Adrenal gland (tissue), 12 donors: ENCODE data around the gene RAP1GAP. TPM values are rescaled to one million over a fixed set of nuclear protein-coding genes. Genes with fewer than 3 reads are reported as not detected.

Experiments
- DNase-seq, 7 donors: peaks; one replicate each; pipeline ENCODE4 v3.0.0-alpha.2; 2019 to 2020
- H3K27ac ChIP-seq, 5 donors: fragments of 200-600 bp; sonication (generic) in 4 of 5; 1 replicate in 3 of 5; 2 replicates in 2 of 5; pipeline versions ENCODE4 v1.5.1 to v1.8.0; 2016 to 2020; ENCODE audit warnings: mild to moderate bottlenecking in 1 of 5
- H3K27me3 ChIP-seq: fragments of 200-600 bp; 2 replicates; pipeline ENCODE4 v1.8.0; 2021
- H3K36me3 ChIP-seq, 2 donors: fragments of 200-600 bp; replicated peaks in 1 of 2; 1 replicate in 1 of 2; 2 replicates in 1 of 2; pipeline versions ENCODE4 v1.5.1 to v1.8.0; 2018 to 2022
- H3K4me1 ChIP-seq, 2 donors: fragments of 200-600 bp; replicated peaks in 1 of 2; 1 replicate in 1 of 2; 2 replicates in 1 of 2; pipeline versions ENCODE4 v1.5.1 to v1.8.0; 2018 to 2021
- H3K4me3 ChIP-seq, 4 donors: fragments of 200-600 bp; sonication (generic) in 3 of 4; one replicate each; pipeline ENCODE4 v1.5.1; 2016 to 2018
- H3K9me3 ChIP-seq, 3 donors: fragments of 200-600 bp; sonication (generic) in 1 of 3; replicated peaks in 1 of 3; 1 replicate in 2 of 3; 2 replicates in 1 of 3; pipeline versions ENCODE4 v1.5.1 to v1.8.0; 2016 to 2021
- POLR2A ChIP-seq, 2 donors: fragments of 450-650 bp; IDR thresholded peaks; one replicate each; pipeline ENCODE4 v1.6.1; 2017; ENCODE audit warnings: antibody characterized with exemption in 2 of 2, mild to moderate bottlenecking in 2 of 2, moderate library complexity in 1 of 2
- WGBS, 4 donors: extraction: QIAGEN DNeasy Blood & Tissue Kit in 2 of 4; methylation state at CpG; one replicate each; pipeline versions ENCODE4 v1.1.5 to v1.1.7; 2013 to 2017; 5-methylcytosine and 5-hydroxymethylcytosine counted together
- intact Hi-C, 2 donors: fragments of 100-400 bp; cut with DNase I; formaldehyde crosslinking; loops; one replicate each; pipeline versions ENCODE4 v1.14.1 to v1.15.0; 2022 to 2023
- polyA plus RNA-seq, 3 donors: library from polyadenylated mRNA; stranded (reverse); fragments of 200-250 nt in 2 of 3; fragments of 350-450 nt in 1 of 3; fragmentation: Illumina TruSeq in 1 of 3; extraction: RNeasy Lipid Tissue Mini Kit (QIAGEN cat#74804) in 1 of 3; gene quantifications; one replicate each; pipeline ENCODE4 v1.2.3, GENCODE V29; 2013 to 2014
- total RNA-seq, 9 donors: library from RNA; depleted of rRNA in 4 of 9; stranded (reverse); fragments of >200 nt in 4 of 9; fragments of 120-200 nt in 1 of 9; fragmentation: NEBNext Ultra II Directional in 1 of 9; extraction: Animal tissue kit (Norgen Biotek cat#: 25700) in 1 of 9; gene quantifications; one replicate each; pipeline versions ENCODE4 v1.1.0 to v1.2.4, GENCODE V29; 2013 to 2023
- TF ChIP-seq, protein P1 (sequence below), 6 experiments: fragments of 450-650 bp in 4 of 6; fragments of 200-600 bp in 2 of 6; sonication (generic) in 1 of 6; IDR thresholded peaks; 1 replicate in 5 of 6; 2 replicates in 1 of 6; pipeline versions ENCODE4 v1.5.1 to v1.8.0; 2016 to 2021; ENCODE audit warnings: antibody characterized with exemption in 6 of 6, mild to moderate bottlenecking in 2 of 6, moderate library complexity in 1 of 6
- donor health status: healthy with polysubstance abuse.
- donor health status: Bipolar disorder and iron deficiency.
- donor health status: DM: yes; HTN: yes; CAD: no.
- donor health status: DM: no; HTN: no; CAD: no.
- donor health status: DM: no; HTN: no; CAD: no.
- donor health status: DM: yes; HTN: yes; CAD: no.

RAP1GAP gene
- total and polyA plus RNA-seq, 12 donors, result 52.4 to 409 (median 90.0) TPM

DNA sequence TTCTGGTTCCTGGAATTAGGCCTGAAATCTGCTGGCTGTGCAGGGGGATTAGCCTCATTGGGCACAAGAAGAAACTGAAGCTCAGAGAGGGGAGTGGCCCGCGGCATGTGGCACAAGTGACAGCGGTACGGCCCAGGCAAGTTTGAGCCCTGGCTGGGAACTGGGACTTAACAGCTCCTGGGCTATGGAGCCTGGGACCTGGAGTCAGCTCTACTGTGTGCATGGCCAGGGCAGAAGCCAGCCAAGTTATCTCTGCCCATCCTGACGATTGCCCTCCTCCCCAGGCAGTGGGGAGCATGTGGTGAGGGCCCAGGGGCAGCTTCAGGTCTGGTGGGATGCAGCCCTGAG is 98.7 kb downstream of the RAP1GAP start:
- H3K36me3 ChIP-seq, result no peaks in the 10 kb centered on the region
- WGBS, 4 donors, result 90 to 100% (median 96%) methylated on average over 4 to 5 of the region's 5 CpGs
- no peaks in the 10 kb centered on the region for H3K9me3 ChIP-seq
- H3K4me1 ChIP-seq, result no peaks in the 10 kb centered on the region
- H3K4me3 ChIP-seq, result no peak overlapping the region
- no peak for TF ChIP-seq POLR2A (IDR thresholded peaks at IDR 0.05)
- TF ChIP-seq, protein P1, sequence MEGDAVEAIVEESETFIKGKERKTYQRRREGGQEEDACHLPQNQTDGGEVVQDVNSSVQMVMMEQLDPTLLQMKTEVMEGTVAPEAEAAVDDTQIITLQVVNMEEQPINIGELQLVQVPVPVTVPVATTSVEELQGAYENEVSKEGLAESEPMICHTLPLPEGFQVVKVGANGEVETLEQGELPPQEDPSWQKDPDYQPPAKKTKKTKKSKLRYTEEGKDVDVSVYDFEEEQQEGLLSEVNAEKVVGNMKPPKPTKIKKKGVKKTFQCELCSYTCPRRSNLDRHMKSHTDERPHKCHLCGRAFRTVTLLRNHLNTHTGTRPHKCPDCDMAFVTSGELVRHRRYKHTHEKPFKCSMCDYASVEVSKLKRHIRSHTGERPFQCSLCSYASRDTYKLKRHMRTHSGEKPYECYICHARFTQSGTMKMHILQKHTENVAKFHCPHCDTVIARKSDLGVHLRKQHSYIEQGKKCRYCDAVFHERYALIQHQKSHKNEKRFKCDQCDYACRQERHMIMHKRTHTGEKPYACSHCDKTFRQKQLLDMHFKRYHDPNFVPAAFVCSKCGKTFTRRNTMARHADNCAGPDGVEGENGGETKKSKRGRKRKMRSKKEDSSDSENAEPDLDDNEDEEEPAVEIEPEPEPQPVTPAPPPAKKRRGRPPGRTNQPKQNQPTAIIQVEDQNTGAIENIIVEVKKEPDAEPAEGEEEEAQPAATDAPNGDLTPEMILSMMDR (IDR thresholded peaks at IDR 0.05), result no peak
- H3K27ac ChIP-seq, result no peak overlapping the region
- intact Hi-C loops, result loop anchor here in 1 of 2 donors (5.0 to 10.0 kb wide), 2 partner anchors 63 to 196 kb away; partner anchors contain the start of gene ALPL
- DNase-seq, result no peak
- no peaks in the 10 kb centered on the region for H3K27me3 ChIP-seq

DNA sequence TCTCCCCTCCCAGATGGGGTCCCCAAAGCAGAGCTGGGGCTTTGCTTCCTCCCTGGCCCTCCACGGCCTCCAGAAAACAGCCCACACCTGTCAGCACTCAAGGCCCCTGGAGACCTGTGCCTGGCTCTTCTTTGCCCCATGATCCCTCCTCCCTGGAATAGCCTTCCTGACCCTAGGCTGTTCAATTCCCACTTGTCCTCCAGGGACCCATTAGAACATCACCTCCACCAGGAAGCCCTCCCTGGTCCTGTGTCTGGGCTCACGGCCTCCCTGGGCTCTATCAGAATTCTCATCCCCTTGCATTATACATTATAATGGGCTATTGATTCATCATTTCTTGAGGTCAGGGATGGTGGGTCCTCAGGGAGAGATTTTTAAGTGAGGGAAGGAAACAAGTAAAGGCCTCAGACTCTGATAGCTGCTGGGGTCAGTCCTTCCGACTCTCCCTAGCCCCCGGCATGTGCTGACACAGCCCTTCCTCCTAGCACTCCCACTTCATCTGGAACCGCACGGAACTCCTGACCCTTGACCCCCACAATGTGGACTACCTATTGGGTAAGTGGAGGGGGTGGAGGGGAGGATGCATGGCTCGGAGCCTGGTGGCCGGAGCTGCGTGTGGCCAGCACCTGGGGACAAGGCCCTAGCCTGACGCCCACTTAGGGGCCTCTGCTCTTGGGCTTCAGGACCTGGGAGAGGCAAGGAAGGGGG is 99.2 kb downstream of the RAP1GAP start:
- intact Hi-C loops, result loop anchor here in 1 of 2 donors (5.0 to 10.0 kb wide), 2 partner anchors 63 to 195 kb away; partner anchors contain the start of gene ALPL
- Histone ChIP-seq H3K27me3 (no peaks in the 10 kb centered on the region), H3K4me3 (no peak overlapping the region), H3K27ac (no peak overlapping the region), H3K4me1 (peaks cover 3 to 4% of the 10 kb centered on the region in 2 donors), H3K9me3 (no peaks in the 10 kb centered on the region), H3K36me3 (no peaks in the 10 kb centered on the region)
- TF ChIP-seq, protein P1 (IDR thresholded peaks at IDR 0.05), result no peak
- no peak for TF ChIP-seq POLR2A (IDR thresholded peaks at IDR 0.05)
- 78 to 93% (median 85%) methylated on average over 8 to 10 of the region's 10 CpGs for WGBS, 4 donors
- DNase-seq, result no peak

DNA sequence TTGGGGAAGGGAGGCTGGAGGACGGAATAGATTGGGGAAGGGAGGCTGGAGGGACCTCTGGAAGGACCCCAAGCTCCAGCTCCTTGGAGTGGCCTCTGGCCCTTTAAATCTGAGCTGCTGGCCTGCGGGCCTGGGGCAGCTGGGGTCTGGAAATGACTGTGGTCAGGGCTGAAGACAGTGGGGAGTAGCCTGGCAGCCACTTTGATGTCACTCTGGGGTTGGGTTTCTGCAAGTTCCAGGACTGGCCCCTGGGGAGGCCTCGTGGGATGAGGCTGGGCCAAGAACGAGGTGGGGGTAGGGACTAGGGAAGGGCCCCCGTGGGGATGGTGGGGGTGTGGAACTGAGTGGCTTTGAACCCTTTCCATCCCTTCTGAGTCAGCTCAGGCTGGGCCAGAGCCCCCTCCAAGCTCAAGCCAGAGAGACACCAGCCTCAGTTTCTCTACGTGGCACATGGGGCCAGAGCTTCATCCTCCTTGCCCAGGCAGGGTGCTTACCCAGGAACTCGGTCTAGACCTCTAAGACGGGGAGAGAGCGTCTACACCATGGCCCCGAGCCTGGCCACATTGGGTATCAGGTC is 100.3 kb downstream of the RAP1GAP start:
- Histone ChIP-seq H3K4me3 (no peak overlapping the region), H3K27me3 (no peaks in the 10 kb centered on the region), H3K27ac (no peak overlapping the region), H3K36me3 (no peaks in the 10 kb centered on the region), H3K4me1 (peaks cover 12% of the 10 kb centered on the region in 2 donors), H3K9me3 (no peaks in the 10 kb centered on the region)
- WGBS, 4 donors, result 80 to 95% (median 83%) methylated on average over 7 to 10 of the region's 10 CpGs
- no peak for DNase-seq
- TF ChIP-seq, protein P1 (IDR thresholded peaks at IDR 0.05), result no peak
- no peak for TF ChIP-seq POLR2A (IDR thresholded peaks at IDR 0.05)
- intact Hi-C loops, result no loop called here

DNA sequence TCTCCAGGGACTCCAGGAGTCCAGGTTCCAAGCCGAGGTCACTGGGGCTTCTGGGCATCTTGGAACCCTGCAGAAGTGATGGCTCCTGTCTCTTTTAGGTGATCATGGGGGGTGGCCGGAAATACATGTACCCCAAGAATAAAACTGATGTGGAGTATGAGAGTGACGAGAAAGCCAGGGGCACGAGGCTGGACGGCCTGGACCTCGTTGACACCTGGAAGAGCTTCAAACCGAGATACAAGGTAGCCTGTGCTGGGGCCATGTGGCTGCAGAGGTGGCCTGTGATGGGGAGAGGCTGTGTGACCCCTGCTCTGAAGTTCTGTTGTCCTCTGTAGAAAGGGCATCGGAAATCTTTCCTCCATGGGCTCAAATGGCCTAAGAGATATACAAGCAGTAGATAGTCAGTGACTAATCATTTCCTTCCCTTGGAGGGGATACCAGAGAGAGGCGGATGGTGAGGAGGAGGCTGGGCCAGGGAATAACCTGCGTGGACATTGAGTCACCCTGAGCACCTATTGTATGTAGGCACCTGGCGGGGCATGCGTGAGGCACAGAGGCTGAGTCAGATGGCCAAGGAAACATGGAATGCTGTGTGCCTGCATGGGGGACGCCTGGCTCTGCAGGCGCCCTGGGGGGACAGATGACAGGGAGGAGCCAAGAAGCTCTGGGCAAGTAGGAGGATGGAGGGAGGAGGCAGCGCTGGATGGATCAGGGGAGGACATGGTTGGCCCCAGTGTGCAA is 101.0 kb downstream of the RAP1GAP start:
- Histone ChIP-seq H3K36me3 (no peaks in the 10 kb centered on the region), H3K27me3 (no peaks in the 10 kb centered on the region), H3K9me3 (no peaks in the 10 kb centered on the region), H3K4me1 (peaks cover 12 to 13% of the 10 kb centered on the region in 2 donors), H3K4me3 (no peak overlapping the region), H3K27ac (no peak overlapping the region)
- TF ChIP-seq POLR2A (IDR thresholded peaks at IDR 0.05), result no peak
- TF ChIP-seq, protein P1 (IDR thresholded peaks at IDR 0.05), result no peak
- no peak for DNase-seq
- 86 to 90% (median 90%) methylated on average over 11 to 15 of the region's 15 CpGs for WGBS, 4 donors
- intact Hi-C loops, result no loop called here
